ENCODE results near the gene SLC43A3.
"Not testable (repeated sequence)": the region's sequence is repeated elsewhere in the genome, so short reads cannot be mapped to it uniquely, and the experiment has no call there.

Gene SLC43A3

GRCh38 chr11:57403802-57404147, 23.1 kb downstream of the SLC43A3 start:
- DNase-seq, result no peak

GRCh38 chr11:57403003-57403801, 23.7 kb downstream of the SLC43A3 start:
- not testable (repeated sequence) for DNase-seq

- no peak for DNase-seq
These were observed 24.5 kb downstream of the SLC43A3 start for GRCh38 chr11:57402188-57403002.

GRCh38 chr11:57399972-57400578, 26.8 kb downstream of the SLC43A3 start:
- no peak for DNase-seq

- DNase-seq, result no peak
These were observed 27.7 kb downstream of the SLC43A3 start for GRCh38 chr11:57399221-57399620.

- no peak for DNase-seq
These were observed 29.4 kb downstream of the SLC43A3 start for GRCh38 chr11:57397394-57397990.

- DNase-seq, result no peak
These were observed 30.2 kb downstream of the SLC43A3 start for GRCh38 chr11:57396744-57397143.

GRCh38 chr11:57395905-57396623, 30.9 kb downstream of the SLC43A3 start:
- DNase-seq, result no peak

- DNase-seq, result no peak
These were observed 32.5 kb downstream of the SLC43A3 start for GRCh38 chr11:57394203-57394965.

GRCh38 chr11:57392763-57393105, 34.2 kb downstream of the SLC43A3 start:
- DNase-seq, result no peak

- no peak for DNase-seq
These were observed 34.7 kb downstream of the SLC43A3 start for GRCh38 chr11:57392066-57392762.

GRCh38 chr11:57391539-57391938, 35.4 kb downstream of the SLC43A3 start:
- no peak for DNase-seq

GRCh38 chr11:57391111-57391510, 35.8 kb downstream of the SLC43A3 start:
- no peak for DNase-seq

GRCh38 chr11:57390535-57390934, 36.4 kb downstream of the SLC43A3 start, which contains the start of gene PRG2:
Gene PRG2, minus strand, starts transcription at chr11:57390650. Its CDS starts 706 bp downstream, at chr11:57389944.
- DNase-seq, result no peak

GRCh38 chr11:57387289-57388030, 39.5 kb downstream of the SLC43A3 start:
- no peak for DNase-seq

- no peak for DNase-seq
These were observed 40.6 kb downstream of the SLC43A3 start for GRCh38 chr11:57386178-57386940.

- no peak for DNase-seq
These were observed 45.9 kb downstream of the SLC43A3 start, which contains the start of gene PRG3 for GRCh38 chr11:57380975-57381374. Gene PRG3, minus strand, starts transcription at chr11:57381150. Its CDS starts 442 bp downstream, at chr11:57380708.

- DNase-seq, result no peak
These were observed 47.2 kb downstream of the SLC43A3 start for GRCh38 chr11:57379732-57380131.

- no peak for DNase-seq
These were observed 48.7 kb downstream of the SLC43A3 start for GRCh38 chr11:57378186-57378585.

- DNase-seq, result no peak
These were observed 49.8 kb downstream of the SLC43A3 start for GRCh38 chr11:57377107-57377506.

All from activated CD4-positive, CD25-positive, alpha-beta regulatory T cell (primary cell).